ENCODE data around the gene ZRANB2. TPM values are rescaled to one million over a fixed set of nuclear protein-coding genes. Genes with fewer than 3 reads are reported as not detected.

ZRANB2 gene
- total and polyA plus RNA-seq, 2 of the 4 experiments (the other 2 are of a cell fraction): 23.7 to 67.2 TPM

- no TSS peak for BruUV-seq (replicated peaks)
- no peaks in the 10 kb centered on the region for H3K79me1 ChIP-seq (ENCODE audit: low read depth in 1 of 2, low read length in 2 of 2)
- TF ChIP-seq ELK1 (IDR thresholded peaks at IDR 0.05; ENCODE audit: borderline replicate concordance, low read depth, low read length): no peak
- no peak for TF ChIP-seq BHLHE40 (IDR thresholded peaks at IDR 0.05; ENCODE audit: low read depth, low read length)
- TF ChIP-seq MAZ (IDR thresholded peaks at IDR 0.05; ENCODE audit: borderline replicate concordance, low read depth, low read length): no peak
- TF ChIP-seq CTCF (conservative IDR thresholded peaks at IDR 0.05; ENCODE audit: low read depth, low read length): no peak
- TF ChIP-seq USF2 (IDR thresholded peaks at IDR 0.05; ENCODE audit: low read depth, low read length): no peak
- no peak for TF ChIP-seq RCOR1 (IDR thresholded peaks at IDR 0.05; ENCODE audit: insufficient replicate concordance, low read length)
- no peak for TF ChIP-seq MAFK (IDR thresholded peaks at IDR 0.05; ENCODE audit: low read depth, low read length)
- TF ChIP-seq CEBPB (IDR thresholded peaks at IDR 0.05; ENCODE audit: low read depth, low read length): no peak
- H3K4me1 ChIP-seq (ENCODE audit: control insufficient read depth, insufficient read depth, low read length): no peaks in the 10 kb centered on the region
- H3K18ac ChIP-seq (ENCODE audit: low read depth, low read length): no peak overlapping the region
- H3K27me3 ChIP-seq (ENCODE audit: control insufficient read depth, insufficient read depth, low read length): no peaks in the 10 kb centered on the region
- in situ Hi-C loops (cut with MboI; ENCODE audit: low sequenced_read_pairs) (no loop called here), dilution Hi-C loops (cut with HindIII; ENCODE audit: low sequenced_read_pairs, unreplicated experiment) (no loop called here), intact Hi-C loops (cut with micrococcal nuclease) (no loop called here)
- H2BK15ac ChIP-seq (ENCODE audit: low read depth, low read length): no peak overlapping the region
- H3K4ac ChIP-seq (ENCODE audit: low read depth, low read length): no peak overlapping the region
- H3K9me1 ChIP-seq (ENCODE audit: insufficient read depth, low read length): no peaks in the 10 kb centered on the region
- no CpG with 5 or more reads among the region's 2 CpGs for WGBS, 2 experiments (ENCODE audit: extremely low coverage in 2 of 2, insufficient read length in 1 of 2)
- H3K14ac ChIP-seq (replicated peaks; ENCODE audit: low read depth, low read length): no peak overlapping the region
- H3K4me2 ChIP-seq (ENCODE audit: low read depth, low read length): no peak overlapping the region
- H2AK5ac ChIP-seq (ENCODE audit: low read depth, low read length): no peak overlapping the region
- ATAC-seq (ENCODE audit: low read depth): no peak
- no peak overlapping the region for H3K27ac ChIP-seq (ENCODE audit: insufficient read depth, low read length)
- H3K4me3 ChIP-seq (ENCODE audit: insufficient read depth, low read depth, low read length): no peak overlapping the region
- H3K36me3 ChIP-seq (ENCODE audit: control insufficient read depth, insufficient read depth, low read length): no peaks in the 10 kb centered on the region
- H4K20me1 ChIP-seq (ENCODE audit: insufficient read depth, low read length): no peaks in the 10 kb centered on the region
- H2BK120ac ChIP-seq (ENCODE audit: low read depth, low read length): no peak overlapping the region
- H2AFZ ChIP-seq (replicated peaks; ENCODE audit: low read length, poor library complexity): no peak overlapping the region
- H3K9ac ChIP-seq (ENCODE audit: low read depth, low read length): no peak overlapping the region
- no peak for DNase-seq
- H2BK5ac ChIP-seq (ENCODE audit: low read depth, low read length, poor library complexity, severe bottlenecking): no peak overlapping the region
- no peak overlapping the region for H3K56ac ChIP-seq (ENCODE audit: extremely low read depth, insufficient read depth, low read length)
- H4K91ac ChIP-seq (ENCODE audit: insufficient read depth, low read depth, low read length): no peak overlapping the region
- CTCF ChIA-PET: no interaction called here
- no peak overlapping the region for H2BK20ac ChIP-seq (ENCODE audit: low read depth, low read length)
- no peak overlapping the region for H4K5ac ChIP-seq (ENCODE audit: low read depth, low read length)
- H3K9me3 ChIP-seq (ENCODE audit: control insufficient read depth, insufficient read depth, low read length): no peaks in the 10 kb centered on the region
- H3K23ac ChIP-seq (ENCODE audit: low read depth, low read length): no peak overlapping the region
- H2AK9ac ChIP-seq (replicated peaks; ENCODE audit: low read depth, low read length, poor library complexity): no peak overlapping the region
- H4K8ac ChIP-seq (ENCODE audit: low read depth in 2 of 2, low read length in 2 of 2): no peak overlapping the region
- POLR2A ChIA-PET (ENCODE audit: unreplicated experiment): no interaction called here
Observed at GRCh38 chr1:71118086-71118485, 37.3 kb upstream of the ZRANB2 start.
